Choroid plexus epithelial cell (primary cell): ENCODE measurements around the gene NUTF2.

Experiments
- DNase-seq: peaks from one replicate; pipeline ENCODE4 v3.0.0-alpha.2; 2010; ENCODE audit warnings: low read depth
- H3K4me3 ChIP-seq: 2 replicates; pipeline ENCODE4 v1.5.1; 2011; ENCODE audit warnings: low read depth, mild to moderate bottlenecking, control low read depth, low read length, moderate library complexity
- TF ChIP-seq, protein P1 (sequence below): conservative IDR thresholded peaks from 2 replicates; pipeline ENCODE4 v1.5.1; 2011; ENCODE audit warnings: low read depth, mild to moderate bottlenecking, control low read depth, inconsistent platforms, low read length, moderate library complexity

Gene NUTF2

GRCh38 chr16:67893743-67894399 lies 47.1 kb downstream of the NUTF2 start:
- peak overlapping the region; percentile 91 for H3K4me3 ChIP-seq
- TF ChIP-seq, protein P1, sequence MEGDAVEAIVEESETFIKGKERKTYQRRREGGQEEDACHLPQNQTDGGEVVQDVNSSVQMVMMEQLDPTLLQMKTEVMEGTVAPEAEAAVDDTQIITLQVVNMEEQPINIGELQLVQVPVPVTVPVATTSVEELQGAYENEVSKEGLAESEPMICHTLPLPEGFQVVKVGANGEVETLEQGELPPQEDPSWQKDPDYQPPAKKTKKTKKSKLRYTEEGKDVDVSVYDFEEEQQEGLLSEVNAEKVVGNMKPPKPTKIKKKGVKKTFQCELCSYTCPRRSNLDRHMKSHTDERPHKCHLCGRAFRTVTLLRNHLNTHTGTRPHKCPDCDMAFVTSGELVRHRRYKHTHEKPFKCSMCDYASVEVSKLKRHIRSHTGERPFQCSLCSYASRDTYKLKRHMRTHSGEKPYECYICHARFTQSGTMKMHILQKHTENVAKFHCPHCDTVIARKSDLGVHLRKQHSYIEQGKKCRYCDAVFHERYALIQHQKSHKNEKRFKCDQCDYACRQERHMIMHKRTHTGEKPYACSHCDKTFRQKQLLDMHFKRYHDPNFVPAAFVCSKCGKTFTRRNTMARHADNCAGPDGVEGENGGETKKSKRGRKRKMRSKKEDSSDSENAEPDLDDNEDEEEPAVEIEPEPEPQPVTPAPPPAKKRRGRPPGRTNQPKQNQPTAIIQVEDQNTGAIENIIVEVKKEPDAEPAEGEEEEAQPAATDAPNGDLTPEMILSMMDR: no peak
- DNase-seq: no peak

DNA sequence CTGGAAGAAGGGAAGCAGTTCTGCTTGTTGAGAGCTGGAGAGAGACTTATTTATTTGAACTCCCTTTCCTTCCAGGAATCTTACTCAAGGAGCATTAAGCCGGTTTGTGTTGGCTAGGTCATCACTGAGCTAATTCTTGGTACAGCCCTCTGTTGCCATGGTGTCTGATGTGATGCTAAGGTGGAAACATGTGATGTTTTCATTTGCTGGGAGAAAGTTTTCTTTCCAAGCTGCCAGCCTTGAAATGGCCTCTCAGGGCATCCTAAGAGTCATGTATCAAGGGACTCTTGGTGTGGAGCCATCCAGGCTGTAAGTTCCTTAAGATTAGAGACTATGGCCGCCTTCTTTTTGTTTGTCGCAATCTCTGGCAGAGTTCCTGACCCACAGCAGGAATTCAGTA lies 50.5 kb downstream of the NUTF2 start:
- DNase-seq: peak; percentile 82
- TF ChIP-seq, protein P1: no peak
- no peak overlapping the region for H3K4me3 ChIP-seq

DNA sequence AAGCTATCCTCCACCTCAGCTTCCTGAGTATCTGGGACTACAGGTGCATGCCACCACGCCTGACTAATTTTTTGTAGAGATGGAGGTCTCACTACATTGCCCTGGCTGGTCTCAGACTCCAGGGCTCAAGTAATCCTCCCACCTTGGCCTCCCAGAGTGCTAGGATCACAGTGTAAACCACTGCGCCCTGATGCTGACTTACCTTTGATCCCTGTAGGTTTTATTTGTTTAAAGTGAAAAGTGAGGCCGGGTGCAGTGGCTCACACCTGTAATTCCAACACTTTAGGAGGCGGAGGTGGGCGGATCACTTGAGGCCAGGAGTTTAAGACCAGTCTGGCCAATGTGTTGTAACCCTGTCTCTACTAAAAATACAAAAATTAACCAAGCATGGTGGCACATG lies 55.0 kb downstream of the NUTF2 start:
- no peak for DNase-seq
- H3K4me3 ChIP-seq: no peak overlapping the region

DNA sequence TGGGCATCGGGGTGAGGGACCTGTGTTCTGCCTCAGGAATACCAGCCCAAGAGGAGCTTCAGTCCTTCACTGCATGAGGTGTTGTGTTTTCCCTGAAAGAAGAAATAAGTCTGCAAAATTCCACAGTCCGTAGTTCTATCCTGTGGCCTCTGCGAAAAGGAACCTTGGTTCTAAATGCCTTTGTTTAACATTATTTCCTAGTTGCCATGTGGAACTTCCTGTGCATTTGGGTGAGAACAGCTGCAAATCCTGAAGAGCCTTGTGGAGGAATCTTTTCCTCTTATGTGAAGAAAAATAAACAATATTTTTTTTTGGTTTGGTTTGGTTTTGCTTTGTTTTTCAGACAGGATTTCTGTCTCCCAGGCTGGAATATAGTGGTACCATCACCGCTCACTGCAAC lies 56.1 kb downstream of the NUTF2 start:
- TF ChIP-seq, protein P1: no peak

More for the DNA sequence above, 55.0 kb downstream of the NUTF2 start:
- TF ChIP-seq, protein P1: no peak

DNA sequence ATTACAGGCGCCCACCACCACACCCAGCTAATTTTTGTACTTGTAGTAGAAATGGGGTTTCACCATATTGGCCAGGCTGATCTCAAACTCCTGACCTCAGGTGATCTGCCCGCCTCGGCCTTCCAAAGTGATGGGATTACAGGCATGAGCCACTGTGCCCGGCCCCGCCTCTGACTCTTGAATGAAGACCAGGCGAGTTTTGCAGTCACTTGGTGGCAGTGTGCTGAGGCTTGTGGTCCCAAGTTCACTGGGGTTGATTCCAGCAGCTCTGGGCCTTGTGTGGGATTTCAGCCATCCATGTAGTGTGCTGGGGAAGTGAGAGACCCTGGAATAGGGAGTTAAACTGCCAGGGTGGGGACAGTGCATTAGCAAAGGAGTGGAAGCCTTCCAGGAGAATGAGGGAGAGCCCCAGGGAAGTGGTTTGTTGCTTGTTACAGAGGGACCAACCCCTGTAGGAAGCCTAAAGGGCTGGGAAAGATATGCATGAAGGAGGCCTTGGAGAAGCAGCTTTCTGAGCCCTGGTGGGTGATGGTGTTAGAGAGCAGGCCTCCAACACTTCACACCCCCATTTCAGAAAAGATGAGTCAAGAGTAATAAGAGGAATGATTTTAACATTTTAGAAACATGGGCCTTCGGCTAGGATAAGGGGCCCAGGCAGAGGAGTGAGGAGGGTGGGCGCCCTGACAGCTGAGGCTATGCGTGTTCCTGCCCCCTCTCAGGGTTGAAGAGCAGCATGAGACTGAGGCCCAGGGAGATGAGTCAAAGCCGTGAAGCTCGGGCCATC lies 60.9 kb downstream of the NUTF2 start:
- TF ChIP-seq, protein P1: no peak
- no peak for DNase-seq
- no peak overlapping the region for H3K4me3 ChIP-seq

More for the DNA sequence above, 56.1 kb downstream of the NUTF2 start:
- no peak for DNase-seq
- H3K4me3 ChIP-seq: no peak overlapping the region

DNA sequence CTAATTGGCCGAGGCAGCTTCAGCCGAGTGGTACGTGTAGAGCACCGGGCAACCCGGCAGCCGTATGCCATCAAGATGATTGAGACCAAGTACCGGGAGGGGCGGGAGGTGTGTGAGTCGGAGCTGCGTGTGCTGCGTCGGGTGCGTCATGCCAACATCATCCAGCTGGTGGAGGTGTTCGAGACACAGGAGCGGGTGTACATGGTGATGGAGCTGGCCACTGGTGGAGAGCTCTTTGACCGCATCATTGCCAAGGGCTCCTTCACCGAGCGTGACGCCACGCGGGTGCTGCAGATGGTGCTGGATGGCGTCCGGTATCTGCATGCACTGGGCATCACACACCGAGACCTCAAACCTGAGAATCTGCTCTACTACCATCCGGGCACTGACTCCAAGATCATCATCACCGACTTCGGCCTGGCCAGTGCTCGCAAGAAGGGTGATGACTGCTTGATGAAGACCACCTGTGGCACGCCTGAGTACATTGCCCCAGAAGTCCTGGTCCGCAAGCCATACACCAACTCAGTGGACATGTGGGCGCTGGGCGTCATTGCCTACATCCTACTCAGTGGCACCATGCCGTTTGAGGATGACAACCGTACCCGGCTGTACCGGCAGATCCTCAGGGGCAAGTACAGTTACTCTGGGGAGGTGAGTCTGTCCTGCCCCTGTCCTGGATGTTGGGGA lies 62.5 kb downstream of the NUTF2 start:
- DNase-seq: no peak
- H3K4me3 ChIP-seq: no peak overlapping the region
- TF ChIP-seq, protein P1: no peak
